B cell (primary cell): ENCODE measurements around the gene SDHAF2. TPM values are rescaled to one million over a fixed set of nuclear protein-coding genes. Genes with fewer than 3 reads are reported as not detected.

Experiments used
- ATAC-seq: fragments of 200-7000 bp; cut with Tn5 transposase; one replicate; pipeline ENCODE4 v1.10.0; 2021; ENCODE audit warnings: low read depth, mild to moderate bottlenecking, moderate number of reproducible peaks, moderate library complexity
- CTCF ChIA-PET: fragments of 350-600 bp; sonication (Branson Sonifier 250); formaldehyde crosslinking; loops from one replicate; lab custom pipeline; 2021; ENCODE audit warnings: antibody characterized with exemption, inconsistent platforms; lab: Charles Lee
- POLR2A ChIA-PET: fragments of 350-600 bp; sonication (Branson Sonifier 250); formaldehyde crosslinking; loops from one replicate; lab custom pipeline; 2021; ENCODE audit warnings: antibody characterized with exemption; lab: Charles Lee
- DNase-seq: peaks from one replicate; pipeline ENCODE4 v3.0.0; 2013
- H2AFZ ChIP-seq: 2 replicates; pipeline ENCODE4 v1.6.1; 2012; ENCODE audit warnings: mild to moderate bottlenecking, low read depth, low read length; ENCODE audit not compliant: insufficient read depth, poor library complexity, severe bottlenecking
- H3K27ac ChIP-seq, 2 donors: 1 replicate in 1 of 2; 2 replicates in 1 of 2; pipeline ENCODE4 v1.5.1; 2012 to 2013; ENCODE audit warnings: low read length in 2 of 2, mild to moderate bottlenecking in 2 of 2, moderate library complexity in 1 of 2
- H3K27me3 ChIP-seq, 4 experiments: fragments of 200-600 bp in 1 of 4; sonication (generic) in 1 of 4; replicated peaks in 1 of 4; 1 replicate in 2 of 4; 2 replicates in 2 of 4; pipeline versions ENCODE4 v1.6.1 to v1.7.0; 2013 to 2016; ENCODE audit warnings: low read length in 3 of 4, mild to moderate bottlenecking in 2 of 4, mixed read lengths in 1 of 4, moderate library complexity in 1 of 4; ENCODE audit not compliant: insufficient read depth in 4 of 4, control insufficient read depth in 3 of 4; ENCODE audit errors: control extremely low read depth in 1 of 4
- H3K36me3 ChIP-seq, 2 experiments: replicated peaks in 1 of 2; 1 replicate in 1 of 2; 2 replicates in 1 of 2; pipeline versions ENCODE4 v1.6.1 to v1.7.1; 2013; ENCODE audit warnings: low read length in 1 of 2; ENCODE audit not compliant: insufficient read depth in 2 of 2, control insufficient read depth in 1 of 2; ENCODE audit errors: control extremely low read depth in 1 of 2, extremely low read depth in 1 of 2
- H3K4me1 ChIP-seq, 2 donors: fragments of 200-600 bp in 1 of 2; sonication (generic) in 1 of 2; 1 replicate in 1 of 2; 2 replicates in 1 of 2; pipeline versions ENCODE4 v1.5.1 to v1.6.1; 2013 to 2017; ENCODE audit warnings: low read length in 2 of 2; ENCODE audit not compliant: control insufficient read depth in 2 of 2, insufficient read depth in 2 of 2
- H3K4me2 ChIP-seq: replicated peaks from 2 replicates; pipeline ENCODE3; 2012; ENCODE audit warnings: mild to moderate bottlenecking, low read depth, low read length; ENCODE audit not compliant: poor library complexity, severe bottlenecking
- H3K4me3 ChIP-seq, 5 experiments: fragments of 200-600 bp in 1 of 5; sonication (generic) in 1 of 5; 1 replicate in 3 of 5; 2 replicates in 2 of 5; pipeline versions ENCODE4 v1.5.1 to v1.7.0; 2011 to 2016; ENCODE audit warnings: low read length in 4 of 5, mild to moderate bottlenecking in 4 of 5, low read depth in 2 of 5, control low read depth in 1 of 5, moderate library complexity in 1 of 5; ENCODE audit not compliant: insufficient read depth in 1 of 5; ENCODE audit errors: control extremely low read depth in 1 of 5, extremely low read depth in 1 of 5
- H3K79me2 ChIP-seq: fragments of 200-600 bp; sonication (generic); one replicate; pipeline ENCODE4 v1.6.0; 2016; ENCODE audit warnings: low read length; ENCODE audit not compliant: control insufficient read depth, insufficient read depth
- H3K9ac ChIP-seq: fragments of 200-600 bp; sonication (generic); 2 replicates; pipeline ENCODE4 v1.6.1; 2017; ENCODE audit warnings: mild to moderate bottlenecking, low read length, moderate library complexity
- H3K9me3 ChIP-seq, 3 donors: one replicate each; pipeline versions ENCODE4 v1.6.1 to v1.7.1; 2013; ENCODE audit warnings: low read length in 2 of 3; ENCODE audit not compliant: control insufficient read depth in 2 of 3, insufficient read depth in 1 of 3; ENCODE audit errors: control extremely low read depth in 1 of 3
- H4K20me1 ChIP-seq: 2 replicates; pipeline ENCODE4 v1.6.0; 2012; ENCODE audit warnings: mild to moderate bottlenecking, low read length; ENCODE audit not compliant: insufficient read depth, control insufficient read depth, poor library complexity, severe bottlenecking
- H3K27ac Mint-ChIP-seq: one replicate; pipeline ENCODE4 v1.8.0; 2021; ENCODE audit warnings: mixed read lengths
- H3K27me3 Mint-ChIP-seq: one replicate; pipeline ENCODE4 v1.8.0; 2021; ENCODE audit warnings: mixed read lengths
- H3K4me1 Mint-ChIP-seq: one replicate; pipeline ENCODE4 v1.8.0; 2021; ENCODE audit warnings: mixed read lengths
- H3K4me3 Mint-ChIP-seq: one replicate; pipeline ENCODE4 v1.8.0; 2021; ENCODE audit warnings: mixed read lengths
- H3K9me3 Mint-ChIP-seq: one replicate; pipeline ENCODE4 v1.8.0; 2022; ENCODE audit warnings: mixed read lengths; ENCODE audit not compliant: insufficient read depth
- CTCF ChIP-seq: fragments of 200-600 bp; IDR thresholded peaks from one replicate; pipeline ENCODE4 v1.8.0; 2022; ENCODE audit warnings: antibody characterized with exemption, mild to moderate bottlenecking
- EZH2 ChIP-seq: IDR thresholded peaks from 2 replicates; pipeline ENCODE4 v1.6.1; 2012; ENCODE audit warnings: borderline replicate concordance, low read depth, mild to moderate bottlenecking, moderate library complexity, low read length; ENCODE audit not compliant: insufficient read depth, poor library complexity, severe bottlenecking
- WGBS: methylation state at CpG from one replicate; pipeline ENCODE4 v1.1.5; 2013; ENCODE audit warnings: missing lambda C conversion rate; ENCODE audit not compliant: insufficient coverage; 5-methylcytosine and 5-hydroxymethylcytosine counted together
- intact Hi-C: fragments of 100-400 bp; cut with micrococcal nuclease; formaldehyde crosslinking; loops from one replicate; pipeline ENCODE4 v1.10.0; 2022
- polyA plus RNA-seq: library from polyadenylated mRNA; depleted of rRNA; stranded (reverse); fragments of >200 nt; gene quantifications from 2 replicates; pipeline ENCODE4 v1.2.3, GENCODE V29; 2012
- total RNA-seq, 2 donors: library from RNA; stranded (reverse); fragments of 120-200 nt in 1 of 2; gene quantifications; 1 replicate in 1 of 2; 2 replicates in 1 of 2; pipeline versions ENCODE4 v1.2.3 to v1.2.4, GENCODE V29; 2013 to 2022

SDHAF2 gene
- total and polyA plus RNA-seq, 2 donors (not counting 1 experiment from before 2014, with no cell fraction given), result 48.9 to 60.8 TPM

GRCh38 chr11:61489833-61490721, 60.2 kb downstream of the SDHAF2 start:
- Histone ChIP-seq H3K9me3 (peaks cover 0 to 8% (median 1%) of the 10 kb centered on the region in 3 donors), H3K4me3 (no peak overlapping the region), H2AFZ (no peak overlapping the region), H3K27me3 (no peaks in the 10 kb centered on the region), H3K4me1 (no peaks in the 10 kb centered on the region), H3K27ac (no peak overlapping the region), H3K79me2 (no peaks in the 10 kb centered on the region), H3K36me3 (peaks cover 0 to 2% of the 10 kb centered on the region in 2 experiments), H3K9ac (no peak overlapping the region), H3K4me2 (no peak overlapping the region), H4K20me1 (no peaks in the 10 kb centered on the region)
- intact Hi-C loops, result no loop called here
- WGBS, result 83% methylated on average over 9 of the region's 13 CpGs
- TF ChIP-seq EZH2, result no peak
- no peak for DNase-seq
- Mint-ChIP-seq H3K27ac (no peak overlapping the region), H3K4me1 (no peaks in the 10 kb centered on the region), H3K9me3 (no peaks in the 10 kb centered on the region), H3K4me3 (no peak overlapping the region), H3K27me3 (peaks cover 7% of the 10 kb centered on the region)
- ChIA-PET POLR2A (no interaction called here), CTCF (no interaction called here)
- no peak for ATAC-seq

- no peaks in the 10 kb centered on the region for H3K4me1 Mint-ChIP-seq
- Histone ChIP-seq H3K9me3 (peaks cover 0 to 12% (median 1%) of the 10 kb centered on the region in 3 donors), H3K27ac (no peak overlapping the region), H4K20me1 (no peaks in the 10 kb centered on the region), H3K36me3 (no peaks in the 10 kb centered on the region), H3K79me2 (no peaks in the 10 kb centered on the region), H3K4me2 (no peak overlapping the region), H3K4me3 (no peak overlapping the region), H3K9ac (no peak overlapping the region), H3K4me1 (no peaks in the 10 kb centered on the region), H2AFZ (no peak overlapping the region), H3K27me3 (no peaks in the 10 kb centered on the region)
- POLR2A ChIA-PET, result no interaction called here
- TF ChIP-seq CTCF (no peak), EZH2 (no peak)
- no peak for DNase-seq
- intact Hi-C loops, result no loop called here
- H3K27ac Mint-ChIP-seq, result no peak overlapping the region
- WGBS, result 97% methylated on average over 8 of the region's 12 CpGs
- H3K9me3 Mint-ChIP-seq, result no peaks in the 10 kb centered on the region
- CTCF ChIA-PET, result interaction anchor here (1.2 kb wide), 1 partner anchor 25 kb away, joined by 3 read pairs; no protein-coding TSS in a partner anchor
- H3K4me3 Mint-ChIP-seq, result no peak overlapping the region
- ATAC-seq, result no peak
- H3K27me3 Mint-ChIP-seq, result peaks cover 7% of the 10 kb centered on the region
Measured at GRCh38 chr11:61491736-61492395, 61.9 kb downstream of the SDHAF2 start.
